Measurements from ENCODE around the gene ALG3.

DNA sequence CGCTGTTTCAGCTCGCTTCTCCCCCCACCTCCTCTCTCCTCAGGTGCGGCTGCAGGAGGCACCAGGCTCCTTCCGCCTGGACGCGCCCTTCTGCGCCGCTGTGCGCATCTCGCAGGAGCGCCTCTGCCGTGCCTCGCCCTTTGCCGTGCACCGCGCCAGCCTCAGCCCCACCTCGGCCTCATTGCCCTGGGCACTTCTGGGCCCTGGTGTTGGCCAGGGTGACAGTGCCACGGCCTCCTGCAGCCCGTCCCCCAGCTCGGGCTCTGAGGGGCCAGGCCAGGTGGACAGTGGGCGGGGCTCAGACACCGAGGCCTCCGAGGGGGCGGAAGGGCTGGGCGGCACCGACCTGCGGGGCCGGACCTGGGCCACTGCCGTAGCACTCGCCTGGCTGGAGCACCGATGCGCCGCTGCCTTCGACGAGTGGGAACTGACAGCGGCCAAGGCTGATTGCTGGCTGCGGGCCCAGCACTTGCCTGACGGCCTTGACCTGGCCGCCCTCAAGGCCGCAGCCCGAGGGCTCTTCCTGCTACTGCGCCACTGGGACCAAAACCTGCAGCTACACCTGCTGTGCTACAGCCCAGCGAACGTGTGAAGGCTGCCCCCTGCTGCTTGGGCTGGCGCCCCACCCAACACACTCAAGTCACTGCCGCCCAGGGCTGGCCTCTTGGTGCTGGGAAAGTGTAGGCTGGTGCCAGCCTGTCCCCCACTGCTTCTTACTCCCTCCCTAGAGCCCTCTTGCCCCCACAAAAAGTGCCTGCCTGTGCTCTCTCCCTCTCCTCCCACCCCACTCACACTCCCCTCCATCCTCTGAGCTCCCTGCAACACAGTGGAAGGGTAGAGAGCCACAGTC, 7.1 kb downstream of the ALG3 start:
- TF ChIP-seq SUZ12 (IDR thresholded peaks at IDR 0.05; ENCODE audit: extremely low read depth, insufficient read depth, insufficient read length) = no peak
- no peak for TF ChIP-seq ZNF274 (IDR thresholded peaks at IDR 0.05; ENCODE audit: low read depth, low read length)
- TF ChIP-seq YY1 (IDR thresholded peaks at IDR 0.05; ENCODE audit: insufficient read depth, insufficient read length) = no peak
